HepG2 (cell line): ENCODE measurements around the gene EPG5. TPM values are rescaled to one million over a fixed set of nuclear protein-coding genes. Genes with fewer than 3 reads are reported as not detected.

Experiments
- ATAC-seq: fragments of 200-7000 bp; cut with Tn5 transposase; 3 replicates; pipeline ENCODE4 v1.9.1; 2020; ENCODE audit warnings: mild to moderate bottlenecking, moderate library complexity
- BruUV-seq: library from RNA; stranded (reverse); fragments of 400-500 nt; replicated peaks from 2 replicates; lab custom pipeline; 2021; lab: Mats Ljungman, UMichigan
- CTCF ChIA-PET: fragments of 300-600 bp; formaldehyde crosslinking; extraction: SDS; loops from one replicate; lab custom pipeline; 2021; ENCODE audit warnings: low total read pairs, inconsistent platforms, low intra/inter-chr PET ratio; lab: Yijun Ruan, JAX
- POLR2A ChIA-PET: fragments of 350-600 bp; sonication (Branson Sonifier 250); formaldehyde crosslinking; loops from one replicate; lab custom pipeline; 2020; ENCODE audit warnings: antibody characterized with exemption, inconsistent platforms; lab: Yijun Ruan, JAX
- DNase-seq: peaks from one replicate; pipeline ENCODE4 v3.0.0-alpha.2; 2015; ENCODE audit warnings: low spot score
- FAIRE-seq: peaks from 3 replicates; lab custom pipeline; 2011; peaks lifted over from hg19 to GRCh38; lab: Jason Lieb, UNC
- H2AFZ ChIP-seq: one replicate; pipeline ENCODE4 v1.6.1; 2011; ENCODE audit warnings: low read length, inconsistent platforms
- H3K27ac ChIP-seq: fragments of 300-600 bp; 3 replicates; pipeline ENCODE4 v1.8.0; 2011; ENCODE audit warnings: mixed run types, mild to moderate bottlenecking, mixed read lengths, low read length, inconsistent platforms; ENCODE audit not compliant: insufficient read depth; ENCODE audit errors: extremely low read length
- H3K27me3 ChIP-seq, 2 experiments: fragments of 200-600 bp in 1 of 2; 2 replicates in 1 of 2; 3 replicates in 1 of 2; pipeline versions ENCODE4 v1.6.0 to v1.8.0; 2011; ENCODE audit warnings: low read length in 2 of 2, mild to moderate bottlenecking in 2 of 2, moderate library complexity in 2 of 2, inconsistent platforms in 1 of 2; ENCODE audit not compliant: insufficient read depth in 2 of 2, control insufficient read depth in 1 of 2
- H3K36me3 ChIP-seq, 2 experiments: fragments of 200-600 bp in 1 of 2; replicated peaks in 1 of 2; 2 replicates in 1 of 2; 3 replicates in 1 of 2; pipeline versions ENCODE4 v1.5.1 to v1.8.0; 2011; ENCODE audit warnings: low read length in 2 of 2, inconsistent platforms in 1 of 2; ENCODE audit not compliant: insufficient read depth in 2 of 2, control insufficient read depth in 1 of 2
- H3K4me1 ChIP-seq: 2 replicates; pipeline ENCODE4 v1.5.1; 2012; ENCODE audit warnings: low read length, inconsistent platforms; ENCODE audit not compliant: insufficient read depth
- H3K4me2 ChIP-seq: 2 replicates; pipeline ENCODE4 v1.6.0; 2011; ENCODE audit warnings: low read depth, low read length, inconsistent platforms
- H3K4me3 ChIP-seq, 3 experiments: fragments of 200-600 bp in 1 of 3; sonication (generic), shearing (Covaris generic) in 1 of 3; replicated peaks in 1 of 3; 2 replicates each; pipeline ENCODE4 v1.5.1; 2011 to 2016; ENCODE audit warnings: low read length in 3 of 3, inconsistent platforms in 2 of 3, low read depth in 2 of 3, mild to moderate bottlenecking in 2 of 3, control low read depth in 1 of 3, mixed read lengths in 1 of 3; ENCODE audit not compliant: insufficient read depth in 1 of 3
- H3K79me2 ChIP-seq: one replicate; pipeline ENCODE4 v1.6.1; 2011; ENCODE audit warnings: low read length, inconsistent platforms; ENCODE audit not compliant: insufficient read depth
- H3K9ac ChIP-seq: 2 replicates; pipeline ENCODE4 v1.6.0; 2011; ENCODE audit warnings: mild to moderate bottlenecking, low read depth, low read length, inconsistent platforms; ENCODE audit not compliant: insufficient read depth
- H3K9me3 ChIP-seq: 2 replicates; pipeline ENCODE4 v1.5.1; 2012; ENCODE audit warnings: mild to moderate bottlenecking, low read length
- H4K20me1 ChIP-seq: 2 replicates; pipeline ENCODE4 v1.6.0; 2011; ENCODE audit warnings: inconsistent platforms, mild to moderate bottlenecking, low read length, moderate library complexity; ENCODE audit not compliant: insufficient read depth
- AGO1 ChIP-seq: fragments of 200-400 bp; formaldehyde crosslinking; IDR thresholded peaks from 2 replicates; pipeline ENCODE4 v1.6.1; 2017; ENCODE audit warnings: mild to moderate bottlenecking, low read depth, low read length, moderate library complexity; ENCODE audit not compliant: poor library complexity, severe bottlenecking
- ARNTL ChIP-seq: sonication (generic); formaldehyde crosslinking; IDR thresholded peaks from 2 replicates; pipeline ENCODE4 v1.4.0; 2020; ENCODE audit warnings: mild to moderate bottlenecking, missing genetic modification reagents
- CREM ChIP-seq, 2 experiments: sonication (generic) in 1 of 2; formaldehyde crosslinking in 1 of 2; IDR thresholded peaks; 2 replicates each; pipeline versions ENCODE4 v1.4.0 to v1.6.1; 2016 to 2020; ENCODE audit warnings: antibody characterized with exemption in 1 of 2, mild to moderate bottlenecking in 1 of 2, missing genetic modification reagents in 1 of 2
- ESRRA ChIP-seq: sonication (generic); formaldehyde crosslinking; IDR thresholded peaks from 2 replicates; pipeline ENCODE4 v1.5.1; 2020; ENCODE audit warnings: mild to moderate bottlenecking, low read depth, missing genetic modification reagents
- HOXA7 ChIP-seq: sonication (generic); formaldehyde crosslinking; IDR thresholded peaks from 2 replicates; pipeline ENCODE4 v1.8.1; 2022; ENCODE audit warnings: mild to moderate bottlenecking, missing genetic modification reagents, moderate library complexity
- KAT8 ChIP-seq: IDR thresholded peaks from 2 replicates; pipeline ENCODE4 v1.6.1; 2016; ENCODE audit warnings: missing genetic modification reagents, missing compliant biosample characterization
- MYC ChIP-seq: sonication (generic); formaldehyde crosslinking; IDR thresholded peaks from 2 replicates; pipeline ENCODE4 v1.9.0; 2021; ENCODE audit warnings: missing genetic modification reagents, borderline replicate concordance
- NR2C2 ChIP-seq: sonication (generic); formaldehyde crosslinking; IDR thresholded peaks from 2 replicates; pipeline ENCODE4 v1.4.0; 2020; ENCODE audit warnings: missing genetic modification reagents, mild to moderate bottlenecking, moderate library complexity, borderline replicate concordance
- SMARCC2 ChIP-seq: fragments of 450-650 bp; IDR thresholded peaks from 2 replicates; pipeline ENCODE4 v1.6.1; 2017; ENCODE audit warnings: antibody characterized with exemption, mild to moderate bottlenecking
- ZBTB7B ChIP-seq: sonication (generic); formaldehyde crosslinking; IDR thresholded peaks from 2 replicates; pipeline ENCODE4 v1.4.0; 2020; ENCODE audit warnings: missing genetic modification reagents
- ZNF121 ChIP-seq: sonication (generic); formaldehyde crosslinking; IDR thresholded peaks from 2 replicates; pipeline ENCODE4 v1.5.0; 2020; ENCODE audit warnings: mild to moderate bottlenecking, missing genetic modification reagents
- ZNF335 ChIP-seq: sonication (generic); formaldehyde crosslinking; IDR thresholded peaks from 2 replicates; pipeline ENCODE4 v1.4.0; 2020; ENCODE audit warnings: missing genetic modification reagents
- ZNF33A ChIP-seq: sonication (generic); formaldehyde crosslinking; IDR thresholded peaks from 2 replicates; pipeline ENCODE4 v1.5.1; 2020; ENCODE audit warnings: missing genetic modification reagents, mild to moderate bottlenecking, moderate library complexity, borderline replicate concordance
- ZNF432 ChIP-seq: sonication (generic); formaldehyde crosslinking; IDR thresholded peaks from 2 replicates; pipeline ENCODE4 v1.5.0; 2020; ENCODE audit warnings: missing genetic modification reagents, mild to moderate bottlenecking, borderline replicate concordance
- ZNF501 ChIP-seq: sonication (generic); formaldehyde crosslinking; IDR thresholded peaks from 2 replicates; pipeline ENCODE4 v1.5.1; 2020; ENCODE audit warnings: mild to moderate bottlenecking, moderate library complexity, missing genetic modification reagents
- ZNF549 ChIP-seq: sonication (generic); formaldehyde crosslinking; IDR thresholded peaks from 2 replicates; pipeline ENCODE4 v1.5.0; 2020; ENCODE audit warnings: missing genetic modification reagents
- ZNF614 ChIP-seq: IDR thresholded peaks from 2 replicates; pipeline ENCODE4 v1.6.1; 2018; ENCODE audit warnings: missing biosample characterization, missing genetic modification reagents, inconsistent platforms, borderline replicate concordance
- ZSCAN22 ChIP-seq: sonication (generic); formaldehyde crosslinking; IDR thresholded peaks from 2 replicates; pipeline ENCODE4 v1.4.0; 2020; ENCODE audit warnings: mild to moderate bottlenecking, missing genetic modification reagents
- ZUFSP ChIP-seq: sonication (generic); formaldehyde crosslinking; IDR thresholded peaks from 2 replicates; pipeline ENCODE4 v1.9.0; 2021; ENCODE audit warnings: missing genetic modification reagents, mild to moderate bottlenecking, borderline replicate concordance
- WGBS: methylation state at CpG from one replicate; pipeline ENCODE4 v1.1.6; 2017; ENCODE audit warnings: low lambda C conversion rate; 5-methylcytosine and 5-hydroxymethylcytosine counted together
- in situ Hi-C: cut with HindIII; loops from 2 replicates; pipeline ENCODE4 v1.10.0; 2017; ENCODE audit warnings: low pct_unique_long_range_greater_than_20kb; ENCODE audit not compliant: extremely low pct_ligation_motif_present
- intact Hi-C: fragments of 100-400 bp; cut with micrococcal nuclease; formaldehyde crosslinking; loops from one replicate; pipeline ENCODE4 v1.10.0; 2022; ENCODE audit not compliant: unreplicated experiment
- polyA plus RNA-seq, 8 experiments: library from polyadenylated mRNA; depleted of rRNA in 3 of 8; stranded (reverse) in 7 of 8; unstranded in 1 of 8; fragments of >200 nt; fragmentation: Illumina TruSeq in 4 of 8; extraction: Trizol in 4 of 8; gene quantifications; 2 replicates each; pipeline versions ENCODE4 v1.2.1 to v1.2.3, GENCODE V29; 2011 to 2016; ENCODE audit warnings: low read depth in 4 of 8, missing spikeins in 1 of 8, mixed read lengths in 1 of 8; ENCODE audit not compliant: insufficient read depth in 1 of 8
- total RNA-seq, 5 experiments: library from RNA; depleted of rRNA; stranded (reverse); fragments of >200 nt; fragmentation: Illumina TruSeq; extraction: Trizol; gene quantifications; 2 replicates each; pipeline ENCODE4 v1.2.3, GENCODE V29; 2016; ENCODE audit warnings: low read depth in 1 of 5

The EPG5 gene
- total and polyA plus RNA-seq, 2 of the 13 experiments (the other 11 are each of a cell fraction or from before 2014, with no cell fraction given) = 6.7 to 9.3 TPM

GRCh38 chr18:45806226-45806625 is 160.9 kb downstream of the EPG5 start:
- Histone ChIP-seq H3K4me2 (no peak overlapping the region), H3K4me1 (no peaks in the 10 kb centered on the region), H3K27ac (no peak overlapping the region), H3K9ac (no peak overlapping the region), H3K79me2 (no peaks in the 10 kb centered on the region), H3K4me3 (no peak overlapping the region), H4K20me1 (no peaks in the 10 kb centered on the region), H3K27me3 (no peaks in the 10 kb centered on the region), H3K9me3 (no peaks in the 10 kb centered on the region), H2AFZ (no peak overlapping the region), H3K36me3 (no peaks in the 10 kb centered on the region)
- TF ChIP-seq SMARCC2 = no peak
- no peak for TF ChIP-seq ZUFSP (CRISPR knock-in tag)
- no peak for TF ChIP-seq KAT8
- no peak for TF ChIP-seq ZBTB7B (CRISPR knock-in tag)
- no peak for TF ChIP-seq ZNF549 (CRISPR knock-in tag)
- TF ChIP-seq ZSCAN22 (CRISPR knock-in tag) = no peak
- no peak for TF ChIP-seq HOXA7 (CRISPR knock-in tag)
- CTCF ChIA-PET = no interaction called here
- no peak for FAIRE-seq
- 16% methylated on average over 2 of the region's 2 CpGs for WGBS
- in situ Hi-C loops (no loop called here), intact Hi-C loops (no loop called here)
- ATAC-seq = no peak; the same call in 2 of the 3 replicates
- BruUV-seq = no TSS peak
- DNase-seq = no peak
- POLR2A ChIA-PET = no interaction called here

- Histone ChIP-seq H3K4me1 (no peaks in the 10 kb centered on the region), H4K20me1 (no peaks in the 10 kb centered on the region), H3K9me3 (no peaks in the 10 kb centered on the region), H3K27ac (no peak overlapping the region), H3K36me3 (no peaks in the 10 kb centered on the region), H2AFZ (no peak overlapping the region), H3K4me2 (no peak overlapping the region), H3K27me3 (no peaks in the 10 kb centered on the region), H3K9ac (no peak overlapping the region), H3K4me3 (no peak overlapping the region), H3K79me2 (no peaks in the 10 kb centered on the region)
- FAIRE-seq = no peak
- no peak for ATAC-seq
- no TSS peak for BruUV-seq
- intact Hi-C loops = no loop called here
- ChIA-PET POLR2A (no interaction called here), CTCF (no interaction called here)
- in situ Hi-C loops = no loop called here
- no peak for DNase-seq
- no peak for TF ChIP-seq AGO1
- no peak for TF ChIP-seq ESRRA (CRISPR knock-in tag)
- TF ChIP-seq ARNTL (CRISPR knock-in tag) = no peak
- no peak for TF ChIP-seq ZNF501
- TF ChIP-seq ZNF432 (CRISPR knock-in tag) = no peak
- TF ChIP-seq ZNF335 = no peak
- TF ChIP-seq CREM (IDR thresholded peaks at IDR 0.05) = no peak
- no peak for TF ChIP-seq CREM (CRISPR knock-in tag; IDR thresholded peaks at IDR 0.05)
- no peak for TF ChIP-seq ZNF33A (CRISPR knock-in tag)
- TF ChIP-seq NR2C2 (CRISPR knock-in tag) = no peak
- TF ChIP-seq ZNF614 (CRISPR knock-in tag) = no peak
- TF ChIP-seq ZNF121 = no peak
- TF ChIP-seq MYC (CRISPR knock-in tag) = no peak
These were observed 161.6 kb downstream of the EPG5 start for GRCh38 chr18:45805551-45805950.
